Fibroblast of lung (primary cell): Measurements from ENCODE around the gene GRIK2.

Source experiments
- EZH2 ChIP-seq: IDR thresholded peaks from 2 replicates; pipeline ENCODE4 v1.5.1; 2012; ENCODE audit warnings: low read length, control low read depth, mild to moderate bottlenecking; ENCODE audit errors: missing control alignments
- TF ChIP-seq, protein P1 (sequence below), 2 donors: IDR thresholded peaks in 1 of 2; conservative IDR thresholded peaks in 1 of 2; 1 replicate in 1 of 2; 2 replicates in 1 of 2; pipeline ENCODE4 v1.5.1; 2011 to 2012; ENCODE audit warnings: low read length in 2 of 2, control low read depth in 1 of 2, inconsistent platforms in 1 of 2, low read depth in 1 of 2, mild to moderate bottlenecking in 1 of 2

DNA sequence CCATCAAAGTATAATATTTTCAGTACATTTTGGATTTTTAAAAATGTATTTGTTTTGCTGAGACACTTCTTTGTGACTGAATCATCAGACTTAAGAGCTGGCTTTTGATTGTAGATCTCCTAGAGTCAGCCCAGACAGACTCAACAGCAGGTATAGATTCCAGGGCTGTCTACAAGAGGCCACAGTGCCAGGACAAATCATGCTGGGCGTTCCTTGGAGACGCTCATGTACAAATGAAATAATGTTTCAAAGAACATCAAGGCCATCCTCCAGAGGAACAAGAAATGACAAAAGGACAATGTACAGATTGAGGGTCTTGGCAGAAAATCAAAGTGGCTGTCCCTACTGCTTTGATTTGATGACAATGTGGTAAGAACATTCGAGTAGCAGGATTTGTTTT lies 369.3 kb downstream of the GRIK2 start:
- TF ChIP-seq, protein P1, sequence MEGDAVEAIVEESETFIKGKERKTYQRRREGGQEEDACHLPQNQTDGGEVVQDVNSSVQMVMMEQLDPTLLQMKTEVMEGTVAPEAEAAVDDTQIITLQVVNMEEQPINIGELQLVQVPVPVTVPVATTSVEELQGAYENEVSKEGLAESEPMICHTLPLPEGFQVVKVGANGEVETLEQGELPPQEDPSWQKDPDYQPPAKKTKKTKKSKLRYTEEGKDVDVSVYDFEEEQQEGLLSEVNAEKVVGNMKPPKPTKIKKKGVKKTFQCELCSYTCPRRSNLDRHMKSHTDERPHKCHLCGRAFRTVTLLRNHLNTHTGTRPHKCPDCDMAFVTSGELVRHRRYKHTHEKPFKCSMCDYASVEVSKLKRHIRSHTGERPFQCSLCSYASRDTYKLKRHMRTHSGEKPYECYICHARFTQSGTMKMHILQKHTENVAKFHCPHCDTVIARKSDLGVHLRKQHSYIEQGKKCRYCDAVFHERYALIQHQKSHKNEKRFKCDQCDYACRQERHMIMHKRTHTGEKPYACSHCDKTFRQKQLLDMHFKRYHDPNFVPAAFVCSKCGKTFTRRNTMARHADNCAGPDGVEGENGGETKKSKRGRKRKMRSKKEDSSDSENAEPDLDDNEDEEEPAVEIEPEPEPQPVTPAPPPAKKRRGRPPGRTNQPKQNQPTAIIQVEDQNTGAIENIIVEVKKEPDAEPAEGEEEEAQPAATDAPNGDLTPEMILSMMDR (conservative IDR thresholded peaks at IDR 0.05 in 1 of 2, IDR thresholded peaks at IDR 0.05 in 1 of 2; ENCODE audit: low read depth in 1 of 2, low read length in 2 of 2) = no peak
- no peak for TF ChIP-seq EZH2
